ENCODE results near the gene NAALADL2.
"Not testable (repeated sequence)": the region's sequence is repeated elsewhere in the genome, so short reads cannot be mapped to it uniquely, and the experiment has no call there.

The NAALADL2 gene

DNA sequence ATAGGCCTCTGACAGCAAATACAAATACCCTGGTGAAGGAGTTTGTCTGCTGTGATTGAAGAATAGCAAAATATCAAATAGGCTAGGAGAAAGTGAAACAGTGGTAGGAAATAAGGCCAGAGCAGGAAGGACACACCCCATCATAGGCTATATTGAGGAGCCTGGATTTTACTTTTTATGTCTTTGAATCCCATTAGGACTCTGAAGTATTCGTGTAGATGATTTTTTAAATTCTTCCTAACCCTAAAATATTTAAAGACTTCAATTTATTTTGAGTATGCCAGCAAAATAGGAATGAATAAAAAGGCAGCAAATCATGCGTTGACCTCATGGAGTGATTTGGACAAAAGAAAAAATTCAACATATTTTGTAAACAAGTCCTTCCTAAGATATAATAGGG is 562.8 kb downstream of the NAALADL2 start:
- no peak overlapping the region for H3K27ac ChIP-seq
- no peak for TF ChIP-seq ZFX (IDR thresholded peaks at IDR 0.05)
- TF ChIP-seq, protein P1, sequence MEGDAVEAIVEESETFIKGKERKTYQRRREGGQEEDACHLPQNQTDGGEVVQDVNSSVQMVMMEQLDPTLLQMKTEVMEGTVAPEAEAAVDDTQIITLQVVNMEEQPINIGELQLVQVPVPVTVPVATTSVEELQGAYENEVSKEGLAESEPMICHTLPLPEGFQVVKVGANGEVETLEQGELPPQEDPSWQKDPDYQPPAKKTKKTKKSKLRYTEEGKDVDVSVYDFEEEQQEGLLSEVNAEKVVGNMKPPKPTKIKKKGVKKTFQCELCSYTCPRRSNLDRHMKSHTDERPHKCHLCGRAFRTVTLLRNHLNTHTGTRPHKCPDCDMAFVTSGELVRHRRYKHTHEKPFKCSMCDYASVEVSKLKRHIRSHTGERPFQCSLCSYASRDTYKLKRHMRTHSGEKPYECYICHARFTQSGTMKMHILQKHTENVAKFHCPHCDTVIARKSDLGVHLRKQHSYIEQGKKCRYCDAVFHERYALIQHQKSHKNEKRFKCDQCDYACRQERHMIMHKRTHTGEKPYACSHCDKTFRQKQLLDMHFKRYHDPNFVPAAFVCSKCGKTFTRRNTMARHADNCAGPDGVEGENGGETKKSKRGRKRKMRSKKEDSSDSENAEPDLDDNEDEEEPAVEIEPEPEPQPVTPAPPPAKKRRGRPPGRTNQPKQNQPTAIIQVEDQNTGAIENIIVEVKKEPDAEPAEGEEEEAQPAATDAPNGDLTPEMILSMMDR (conservative IDR thresholded peaks at IDR 0.05), result no peak

DNA sequence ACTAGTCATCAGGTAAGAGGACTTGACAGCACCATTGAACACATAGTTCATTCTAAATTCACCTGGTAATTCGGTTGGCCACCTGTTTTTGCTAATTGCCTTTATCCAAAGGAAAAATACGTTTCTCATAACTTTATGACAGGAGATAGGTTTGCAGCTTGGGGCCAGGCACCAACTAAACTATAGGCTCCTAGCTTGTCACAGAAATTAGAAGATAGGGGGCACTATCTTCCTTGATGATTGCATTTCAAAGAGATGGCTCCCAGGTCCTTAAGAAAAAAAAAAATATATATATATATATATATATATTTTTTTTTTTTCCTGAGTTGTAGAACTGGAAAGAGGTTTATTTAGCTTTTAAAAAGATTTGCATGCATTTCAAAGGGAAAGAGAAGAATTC is 563.6 kb downstream of the NAALADL2 start:
- H3K27ac ChIP-seq, result no peak overlapping the region
- TF ChIP-seq ZFX (IDR thresholded peaks at IDR 0.05), result no peak
- TF ChIP-seq, protein P1 (conservative IDR thresholded peaks at IDR 0.05), result peak; percentile 12; the same call in 1 of the 2 replicates

DNA sequence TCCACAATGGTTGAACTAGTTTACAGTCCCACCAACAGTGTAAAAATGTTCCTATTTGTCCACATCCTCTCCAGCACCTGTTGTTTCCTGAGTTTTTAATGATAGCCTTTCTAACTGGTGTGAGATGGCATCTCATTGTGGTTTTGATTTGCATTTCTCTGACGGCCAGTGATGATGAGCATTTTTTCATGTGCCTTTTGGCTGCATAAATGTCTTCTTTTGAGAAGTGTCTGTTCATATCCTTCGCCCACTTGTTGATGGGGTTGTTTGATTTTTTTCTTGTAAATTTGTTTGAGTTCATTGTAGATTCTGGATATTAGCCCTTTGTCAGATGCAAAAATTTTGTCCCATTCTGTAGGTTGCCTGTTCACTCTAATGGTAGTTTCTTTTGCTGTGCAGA is 564.7 kb downstream of the NAALADL2 start:
- H3K27ac ChIP-seq, result not testable (repeated sequence)

DNA sequence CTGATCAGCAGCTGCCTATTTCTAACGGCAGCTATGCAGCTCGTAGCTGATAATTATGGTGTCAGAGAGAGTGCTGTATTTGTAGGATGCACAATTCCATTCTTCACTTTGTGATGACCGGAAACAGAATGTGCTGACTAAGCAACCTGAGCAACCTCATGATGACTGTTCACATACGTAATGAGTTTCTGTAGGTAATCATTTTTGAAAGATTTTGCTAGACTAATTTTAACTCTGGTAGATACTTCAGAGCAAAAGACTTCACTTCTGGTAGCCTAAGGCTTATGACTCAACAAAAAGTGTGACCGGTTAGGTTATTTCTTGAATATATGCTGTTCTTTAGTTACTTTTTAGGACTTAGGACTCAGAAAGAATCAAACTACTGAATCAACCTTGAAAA is 567.7 kb downstream of the NAALADL2 start:
- TF ChIP-seq ZFX (IDR thresholded peaks at IDR 0.05), result no peak
- TF ChIP-seq, protein P1 (conservative IDR thresholded peaks at IDR 0.05), result no peak
- H3K27ac ChIP-seq, result no peak overlapping the region

DNA sequence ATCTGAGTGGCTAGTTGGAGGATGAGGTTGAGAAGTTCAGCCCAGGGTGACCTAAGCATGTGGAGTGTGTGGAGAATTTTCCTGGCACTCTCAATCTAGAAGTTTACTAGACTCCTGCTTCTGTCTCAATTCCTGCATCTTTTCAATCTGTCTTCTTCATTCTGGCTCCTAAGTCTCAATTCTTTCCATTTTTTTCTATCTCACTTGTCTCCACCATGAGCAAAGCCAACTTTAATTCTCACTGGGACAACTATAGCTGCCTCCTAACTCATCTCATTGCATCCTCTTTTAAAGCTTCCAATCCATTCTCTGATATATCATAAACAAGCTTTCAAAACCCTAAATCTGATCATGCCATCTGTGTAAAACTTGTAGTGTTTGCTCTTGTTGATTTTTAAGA is 569.3 kb downstream of the NAALADL2 start:
- TF ChIP-seq ZFX (IDR thresholded peaks at IDR 0.05), result no peak
- H3K27ac ChIP-seq, result peak overlapping the region; percentile 30; the same call in 1 of the 2 replicates

DNA sequence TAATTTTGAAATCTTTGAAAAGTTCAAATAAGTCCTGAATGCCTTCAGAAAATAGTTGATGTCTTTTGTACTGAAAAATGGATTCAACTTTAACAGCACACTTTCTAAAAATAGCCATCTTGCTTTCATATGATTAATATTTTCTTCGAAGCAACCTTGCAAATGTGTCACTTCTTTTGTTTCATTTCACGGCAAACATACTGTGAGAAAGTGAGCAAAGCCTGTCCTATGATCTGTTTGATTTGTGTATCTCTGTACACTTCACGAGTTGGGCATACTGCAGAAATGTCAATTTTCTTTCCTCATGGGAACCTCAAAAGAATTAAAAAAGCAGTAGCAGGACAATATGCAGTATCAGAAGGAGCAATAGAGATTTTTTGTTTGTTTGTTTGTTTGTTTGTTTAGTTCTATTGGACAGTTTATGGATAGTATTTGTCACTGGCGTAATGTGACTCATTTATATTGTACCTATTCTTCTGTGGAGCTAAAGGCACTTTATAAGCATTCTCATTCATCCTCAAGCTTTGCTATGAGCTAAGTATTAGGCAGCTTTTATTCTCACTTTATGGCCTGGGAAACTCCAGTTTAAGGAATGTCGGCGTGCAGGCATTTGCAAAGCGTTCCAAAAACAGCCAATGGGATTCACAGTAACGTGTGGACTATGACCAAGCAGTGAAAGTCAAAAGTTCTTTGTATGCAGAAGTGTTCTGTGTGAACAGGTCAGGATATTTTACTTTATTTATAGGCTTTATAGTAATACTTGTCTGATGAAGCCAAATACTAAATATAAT is 572.0 kb downstream of the NAALADL2 start:
- no peak overlapping the region for H3K27ac ChIP-seq
- TF ChIP-seq, protein P1 (conservative IDR thresholded peaks at IDR 0.05), result no peak

DNA sequence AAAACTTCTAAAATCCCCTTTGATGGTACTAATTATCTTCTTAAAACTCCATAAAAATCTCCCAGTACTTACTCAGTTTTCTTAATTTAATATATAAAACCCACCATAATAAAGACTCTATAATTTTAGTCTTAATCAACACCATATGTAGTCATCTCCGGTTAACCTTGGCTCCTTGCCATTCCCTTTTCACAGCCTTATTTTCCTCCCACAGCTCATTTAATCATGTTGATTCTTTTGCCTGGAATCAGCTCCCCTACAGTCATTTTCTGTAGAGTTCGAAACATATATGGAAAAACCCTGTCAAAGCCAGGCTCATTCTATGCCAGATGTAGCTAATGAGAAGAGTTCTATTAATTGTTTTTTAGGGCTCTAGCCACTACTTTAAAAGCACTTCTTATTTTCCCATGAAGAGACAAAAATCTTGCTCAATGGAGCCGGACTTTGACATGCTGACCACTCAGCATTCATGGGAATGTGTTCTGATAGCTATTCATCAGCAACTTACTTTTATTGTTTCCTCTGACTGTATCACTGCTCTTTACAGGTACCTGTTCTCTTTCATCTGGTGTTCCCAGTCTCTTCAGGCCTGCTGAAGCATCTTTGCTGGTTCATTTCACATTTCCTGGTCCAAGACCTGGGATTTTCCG is 573.4 kb downstream of the NAALADL2 start:
- H3K27ac ChIP-seq, result no peak overlapping the region
- no peak for TF ChIP-seq ZFX (IDR thresholded peaks at IDR 0.05)
- TF ChIP-seq, protein P1 (conservative IDR thresholded peaks at IDR 0.05), result no peak

DNA sequence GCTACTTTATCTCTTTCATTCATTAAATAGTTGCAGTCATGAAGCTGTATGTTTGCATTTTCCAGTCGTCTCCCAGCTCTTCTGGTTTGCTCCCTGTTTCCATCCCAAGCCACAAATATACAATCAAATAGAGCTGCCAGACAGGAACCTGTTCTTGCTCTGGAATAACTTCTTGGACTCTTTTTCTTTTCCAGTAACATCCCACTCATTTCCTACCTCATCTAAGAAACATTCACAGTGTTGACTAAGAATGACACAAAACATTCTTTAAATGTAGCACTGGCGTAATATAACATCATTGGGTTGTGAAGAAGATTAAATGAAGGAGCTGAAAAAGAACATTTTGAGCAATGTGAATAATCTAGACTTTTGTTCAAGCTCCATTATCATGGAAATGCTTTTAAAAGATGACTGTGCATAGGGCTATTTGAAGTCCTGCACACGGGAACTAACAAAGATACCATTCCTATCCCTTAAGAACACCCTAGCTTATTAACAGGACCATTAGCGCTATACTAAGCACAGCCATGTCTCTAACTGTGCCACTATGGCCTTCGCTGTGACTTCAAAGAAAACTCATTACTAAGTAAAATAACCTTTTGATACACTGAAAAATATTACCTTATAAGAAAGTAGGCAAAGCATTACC is 574.0 kb downstream of the NAALADL2 start:
- TF ChIP-seq ZFX (IDR thresholded peaks at IDR 0.05), result no peak
- TF ChIP-seq, protein P1 (conservative IDR thresholded peaks at IDR 0.05), result no peak
- no peak overlapping the region for H3K27ac ChIP-seq
